ENCODE data around the gene GRAMD1C.

GRAMD1C gene

DNA sequence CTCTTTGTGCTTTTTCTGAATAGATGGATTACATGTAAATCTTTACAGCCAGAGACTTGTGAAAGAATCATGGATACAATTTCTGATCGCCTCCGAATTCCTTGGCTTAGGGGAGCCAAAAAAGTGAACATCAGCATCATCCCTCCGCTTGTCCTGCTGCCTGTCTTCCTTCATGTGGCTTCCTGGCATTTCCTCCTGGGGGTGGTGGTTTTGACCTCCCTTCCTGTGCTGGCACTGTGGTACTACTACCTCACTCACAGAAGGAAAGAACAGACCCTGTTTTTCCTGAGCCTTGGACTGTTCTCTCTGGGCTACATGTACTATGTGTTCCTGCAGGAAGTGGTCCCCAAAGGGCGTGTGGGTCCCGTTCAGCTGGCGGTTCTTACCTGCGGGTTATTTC, 115.1 kb downstream of the GRAMD1C start:
- no peak for DNase-seq

GRCh38 chr3:113954091-113954685, 115.6 kb downstream of the GRAMD1C start:
- no peak for DNase-seq

DNA sequence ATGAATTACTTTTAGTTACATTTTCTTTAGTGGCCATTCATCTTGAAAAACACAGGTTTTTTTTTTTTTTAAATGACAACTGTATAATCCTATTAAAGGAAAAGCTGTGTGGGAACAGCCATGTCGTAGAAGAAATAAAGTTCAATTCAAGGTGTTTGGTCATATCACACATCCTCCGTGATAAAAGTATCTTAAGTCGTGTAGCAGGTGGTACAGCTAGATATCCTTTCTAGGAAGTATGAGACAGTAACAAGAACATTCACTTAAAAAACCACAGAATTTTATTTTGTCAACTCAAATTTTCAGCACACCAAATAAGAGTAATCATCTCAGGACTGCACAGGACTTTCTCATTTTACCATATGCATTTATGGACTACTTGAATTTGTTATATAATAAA, 125.3 kb downstream of the GRAMD1C start:
- no peak for DNase-seq

GRCh38 chr3:113966172-113966571, 127.6 kb downstream of the GRAMD1C start:
- no peak for DNase-seq

DNA sequence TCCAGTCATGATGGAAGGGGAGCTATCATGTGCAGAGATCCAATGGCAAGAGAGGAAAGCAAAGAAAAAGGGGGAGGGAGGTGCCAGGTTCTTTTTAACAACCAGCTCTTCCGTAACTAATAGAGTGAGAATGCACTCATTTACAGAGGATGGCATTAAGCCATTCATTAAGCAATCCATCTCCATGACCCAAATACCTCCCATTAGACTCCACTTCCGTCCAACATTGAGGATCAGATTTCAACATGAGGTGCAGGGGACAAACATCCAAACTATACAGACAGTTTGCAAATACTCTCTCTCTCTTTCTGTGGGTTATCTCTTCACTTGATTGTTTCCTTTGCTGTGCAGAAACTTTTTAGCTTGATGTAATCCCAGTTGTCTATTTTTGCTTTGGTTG, 130.4 kb downstream of the GRAMD1C start:
- no peak for DNase-seq

DNA sequence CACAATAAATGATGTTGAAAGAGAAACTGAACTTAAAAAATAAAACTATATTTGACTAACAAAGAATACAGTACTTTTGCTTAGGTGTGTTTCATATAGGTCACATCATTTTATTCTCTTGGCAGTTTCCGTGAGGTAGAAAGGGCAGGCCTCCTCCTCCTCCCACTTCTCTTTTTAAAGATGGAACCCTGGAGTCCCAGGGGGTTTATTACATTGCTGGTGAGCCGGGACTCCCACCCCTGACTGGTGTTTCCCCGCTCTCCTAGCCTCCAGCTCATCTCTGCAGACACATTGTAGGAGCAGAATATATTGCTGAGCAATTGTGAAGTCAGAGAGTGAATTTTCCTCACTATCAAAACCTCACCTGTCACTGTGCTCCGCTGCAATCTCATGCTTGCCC, 139.2 kb downstream of the GRAMD1C start:
- no peak for DNase-seq

- no peak for DNase-seq
Observed at GRCh38 chr3:113979916-113980315, 141.3 kb downstream of the GRAMD1C start.

GRCh38 chr3:113981803-113982202, 143.2 kb downstream of the GRAMD1C start:
- DNase-seq = no peak

DNA sequence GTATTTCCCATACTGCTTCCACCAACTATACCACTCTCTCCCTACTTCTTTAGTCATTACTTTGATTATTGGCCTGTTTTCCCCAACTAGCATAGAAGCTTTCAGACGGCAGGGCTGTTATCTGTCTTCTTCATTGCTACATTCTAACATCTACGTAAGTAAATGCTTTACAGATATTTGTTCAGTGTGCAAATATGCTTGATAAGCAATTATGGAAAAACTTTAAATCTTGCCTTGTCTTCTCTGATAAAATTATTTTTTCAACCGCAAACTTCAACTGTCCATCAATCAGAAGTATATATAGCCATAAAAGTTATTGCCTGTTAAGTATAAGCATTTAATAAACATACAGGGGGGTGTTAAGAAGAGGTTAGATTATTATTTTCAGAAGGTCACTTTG, 145.0 kb downstream of the GRAMD1C start:
- no peak for DNase-seq

- DNase-seq = no peak
Observed at GRCh38 chr3:113985541-113985940, 147.0 kb downstream of the GRAMD1C start.
